ENCODE results near the gene ORM1.
"Not testable (repeated sequence)": the region's sequence is repeated elsewhere in the genome, so short reads cannot be mapped to it uniquely, and the experiment has no call there.

Gene ORM1

DNA sequence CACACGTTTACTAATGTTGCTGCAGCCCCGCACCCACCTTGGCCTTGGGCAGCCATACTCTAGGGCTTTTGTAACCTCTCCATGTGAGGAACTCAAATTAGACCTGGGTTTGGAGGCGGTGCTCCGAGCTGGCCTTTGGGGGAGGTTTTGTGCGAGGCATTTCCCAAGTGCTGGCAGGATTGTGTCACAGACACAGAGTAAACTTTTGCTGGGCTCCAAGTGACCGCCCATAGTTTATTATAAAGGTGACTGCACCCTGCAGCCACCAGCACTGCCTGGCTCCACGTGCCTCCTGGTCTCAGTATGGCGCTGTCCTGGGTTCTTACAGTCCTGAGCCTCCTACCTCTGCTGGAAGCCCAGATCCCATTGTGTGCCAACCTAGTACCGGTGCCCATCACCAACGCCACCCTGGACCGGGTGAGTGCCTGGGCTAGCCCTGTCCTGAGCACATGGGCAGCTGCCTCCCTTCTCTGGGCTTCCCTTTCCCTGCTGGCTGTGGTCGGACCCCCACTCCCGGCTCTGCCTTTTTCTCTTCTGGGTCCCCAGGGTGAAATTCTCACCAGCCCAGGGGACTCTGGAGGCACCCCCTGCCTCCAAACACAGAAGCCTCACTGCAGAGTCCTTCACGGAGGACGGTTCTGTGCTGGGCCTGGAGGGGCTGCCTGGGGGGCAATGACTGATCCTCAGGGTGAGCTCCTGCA lies at the start of gene ORM1:
Gene ORM1, plus strand, starts transcription at position 268 of the 701 bp plus-strand sequence. Its CDS starts 36 bp downstream, at position 304.
- not testable (repeated sequence) for H3K4me3 ChIP-seq (replicated peaks; ENCODE audit: low read depth, low read length)

DNA sequence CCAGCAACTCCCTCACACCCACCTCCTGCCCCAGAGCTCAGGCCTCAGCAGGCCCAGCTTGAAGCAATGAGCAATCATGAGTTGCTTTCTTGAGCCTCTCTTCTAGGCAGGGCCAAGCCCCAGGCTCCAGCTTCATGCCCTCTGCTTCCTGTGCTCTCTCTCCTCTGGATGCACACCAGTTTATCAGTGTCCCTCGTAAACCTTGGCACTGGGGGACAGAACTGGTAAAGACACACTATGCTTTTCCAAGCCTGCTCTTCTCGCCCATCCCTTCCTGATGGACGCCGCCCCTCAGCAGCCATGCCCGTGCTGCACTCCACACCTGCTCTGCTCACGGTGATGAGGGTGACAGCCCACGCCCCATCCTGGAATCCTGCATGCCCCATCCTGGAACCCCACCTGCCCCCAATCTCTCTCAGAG lies 49.4 kb upstream of the ORM1 start:
- H3K4me3 ChIP-seq (replicated peaks; ENCODE audit: low read depth, low read length) = no peak overlapping the region
- TF ChIP-seq CTCF (IDR thresholded peaks at IDR 0.05; ENCODE audit: low read depth, low read length, missing control alignments) = no peak
- no peak for DNase-seq (ENCODE audit: extremely low read depth, low read depth)

More for the DNA sequence above, at the start of gene ORM1:
- not testable (repeated sequence) for DNase-seq (ENCODE audit: extremely low read depth, low read depth)

DNA sequence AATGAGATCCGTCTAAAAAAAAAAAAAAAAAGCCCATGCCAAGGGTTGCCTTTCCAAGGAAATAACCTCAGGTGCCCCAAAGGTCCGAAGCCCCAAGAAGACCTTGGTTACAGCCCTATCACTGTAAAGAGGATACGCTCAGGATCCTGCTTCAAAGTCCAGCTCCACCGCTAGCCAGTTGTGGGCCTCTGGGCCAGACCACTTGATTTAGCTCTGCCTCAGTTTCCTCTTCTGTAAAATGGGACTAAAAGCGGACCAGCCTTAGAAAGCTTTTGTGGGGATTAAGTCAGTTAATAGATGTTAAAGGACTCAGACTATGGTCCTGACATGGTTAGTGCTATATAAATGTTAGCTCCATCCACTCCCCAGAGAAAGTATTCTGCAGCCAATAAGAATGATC lies 48.7 kb upstream of the ORM1 start:
- no peak overlapping the region for H3K4me3 ChIP-seq (replicated peaks; ENCODE audit: low read depth, low read length)
- DNase-seq (ENCODE audit: extremely low read depth, low read depth) = no peak
- TF ChIP-seq CTCF (IDR thresholded peaks at IDR 0.05; ENCODE audit: low read depth, low read length, missing control alignments) = no peak

- H3K4me3 ChIP-seq (replicated peaks; ENCODE audit: low read depth, low read length) = no peak overlapping the region
- TF ChIP-seq CTCF (IDR thresholded peaks at IDR 0.05; ENCODE audit: low read depth, low read length, missing control alignments) = no peak
- DNase-seq (ENCODE audit: extremely low read depth, low read depth) = no peak
Measured at GRCh38 chr9:114275246-114276004, 47.5 kb upstream of the ORM1 start.

DNA sequence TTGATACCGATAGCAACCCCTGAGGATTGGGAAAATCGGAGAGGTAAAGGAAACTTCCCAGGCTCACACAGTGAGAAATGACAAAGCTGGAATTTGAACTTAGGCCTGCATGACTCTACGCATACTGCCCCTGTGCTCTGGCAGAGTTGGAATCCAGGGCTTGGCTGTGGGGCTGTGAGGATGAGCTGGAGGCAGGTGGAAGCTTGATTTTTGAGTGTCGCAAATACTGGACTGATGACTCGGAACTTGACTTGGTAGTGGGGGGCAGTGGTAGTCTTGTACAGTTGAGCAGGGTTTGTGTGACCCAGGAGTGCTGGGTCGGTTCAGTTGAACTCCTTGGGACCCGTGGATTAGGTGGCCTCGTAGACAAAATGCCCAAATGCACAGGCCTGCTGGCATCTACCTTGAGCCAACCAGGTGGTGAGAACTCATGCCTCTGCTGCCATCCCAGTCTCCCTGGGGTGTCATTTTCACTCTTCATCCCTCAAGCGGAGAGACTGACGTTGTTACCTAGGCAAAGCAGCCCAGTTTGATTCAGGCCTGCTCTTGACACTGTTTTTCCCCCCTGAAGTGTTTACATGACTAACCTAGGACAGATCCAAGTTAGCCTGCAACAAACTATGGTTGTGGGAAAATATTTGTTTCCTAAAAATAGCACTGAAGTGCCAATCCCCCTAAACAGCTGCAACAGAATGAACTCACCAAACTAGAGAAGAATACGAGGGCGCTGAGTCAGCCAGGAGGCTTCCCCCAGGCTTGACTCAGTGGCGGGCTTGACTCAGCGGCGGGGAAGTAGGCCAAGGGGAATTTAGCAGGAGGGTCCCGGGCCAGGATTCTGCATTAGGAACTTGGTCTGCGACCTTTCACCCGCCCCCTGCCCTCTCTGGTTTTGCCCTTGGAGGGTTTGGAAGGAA lies 45.7 kb upstream of the ORM1 start:
- peak; percentile 66 for DNase-seq (ENCODE audit: extremely low read depth, low read depth)
- no peak for TF ChIP-seq CTCF (IDR thresholded peaks at IDR 0.05; ENCODE audit: low read depth, low read length, missing control alignments)
- no peak overlapping the region for H3K4me3 ChIP-seq (replicated peaks; ENCODE audit: low read depth, low read length)

GRCh38 chr9:114278356-114278755 lies 44.5 kb upstream of the ORM1 start:
- TF ChIP-seq CTCF (IDR thresholded peaks at IDR 0.05; ENCODE audit: low read depth, low read length, missing control alignments) = no peak
- DNase-seq (ENCODE audit: extremely low read depth, low read depth) = no peak
- no peak overlapping the region for H3K4me3 ChIP-seq (replicated peaks; ENCODE audit: low read depth, low read length)
